GM12878 (cell line): ENCODE measurements around the gene SCNN1A. TPM values are rescaled to one million over a fixed set of nuclear protein-coding genes. Genes with fewer than 3 reads are reported as not detected.

Source experiments
- ATAC-seq: fragments of 200-7000 bp; cut with Tn5 transposase; 3 replicates; pipeline ENCODE4 v1.9.1; 2020; ENCODE audit warnings: mild to moderate bottlenecking, moderate library complexity
- BruUV-seq: library from RNA; stranded (reverse); fragments of 400-500 nt; replicated peaks from 2 replicates; lab custom pipeline; 2021; lab: Mats Ljungman, UMichigan
- CTCF ChIA-PET: fragments of 300-600 bp; sonication (Branson Sonifier 250); formaldehyde crosslinking; extraction: SDS; loops from one replicate; lab custom pipeline; 2021; ENCODE audit warnings: inconsistent platforms; lab: Yijun Ruan, JAX
- POLR2A ChIA-PET: fragments of 350-600 bp; formaldehyde crosslinking; extraction: SDS; loops from one replicate; lab custom pipeline; 2021; ENCODE audit warnings: inconsistent platforms; lab: Charles Lee
- RAD21 ChIA-PET: fragments of 300-600 bp; sonication (Branson Sonifier 250); formaldehyde crosslinking; loops from one replicate; lab custom pipeline; 2023; ENCODE audit warnings: antibody characterized with exemption; ENCODE audit not compliant: unreplicated experiment; lab: Charles Lee
- SMC1A ChIA-PET: fragments of 300-600 bp; sonication (Branson Sonifier 250); formaldehyde crosslinking; loops from one replicate; lab custom pipeline; 2023; ENCODE audit not compliant: unreplicated experiment, uncharacterized antibody; lab: Charles Lee
- DNase-seq: peaks from one replicate; pipeline ENCODE4 v3.0.0-alpha.2; 2011; ENCODE audit warnings: low read depth, low spot score
- FAIRE-seq: peaks from 3 replicates; lab custom pipeline; 2011; peaks lifted over from hg19 to GRCh38; lab: Jason Lieb, UNC
- H2AFZ ChIP-seq: 2 replicates; pipeline ENCODE4 v1.6.0; 2011; ENCODE audit warnings: low read depth, low read length, control low read depth; ENCODE audit not compliant: control insufficient read depth
- H3K27ac ChIP-seq: 2 replicates; pipeline ENCODE4 v1.5.1; 2011; ENCODE audit warnings: control low read depth; ENCODE audit not compliant: control insufficient read depth, insufficient read depth
- H3K27me3 ChIP-seq, 2 experiments: replicated peaks in 1 of 2; 2 replicates each; pipeline versions ENCODE4 v1.6.0 to v1.6.1; 2011; ENCODE audit warnings: low read length in 1 of 2; ENCODE audit not compliant: control insufficient read depth in 2 of 2, insufficient read depth in 2 of 2
- H3K36me3 ChIP-seq, 2 experiments: 2 replicates each; pipeline ENCODE4 v1.5.1; 2011; ENCODE audit warnings: low read length in 1 of 2; ENCODE audit not compliant: control insufficient read depth in 2 of 2, insufficient read depth in 2 of 2
- H3K4me1 ChIP-seq: 2 replicates; pipeline ENCODE4 v1.6.1; 2011; ENCODE audit warnings: mild to moderate bottlenecking, low read length, moderate library complexity, mixed read lengths; ENCODE audit not compliant: control insufficient read depth, insufficient read depth
- H3K4me2 ChIP-seq: 2 replicates; pipeline ENCODE4 v1.6.0; 2011; ENCODE audit warnings: control low read depth; ENCODE audit not compliant: control insufficient read depth, insufficient read depth
- H3K4me3 ChIP-seq: fragments of 200-600 bp; sonication (generic); 2 replicates; pipeline ENCODE4 v1.5.1; 2016
- H3K79me2 ChIP-seq: 2 replicates; pipeline ENCODE4 v1.6.0; 2011; ENCODE audit warnings: low read length; ENCODE audit not compliant: control insufficient read depth, insufficient read depth
- H3K9ac ChIP-seq: 2 replicates; pipeline ENCODE4 v1.8.0; 2011; ENCODE audit warnings: low read length, control low read depth, mixed read lengths; ENCODE audit not compliant: control insufficient read depth, insufficient read depth
- H3K9me3 ChIP-seq: replicated peaks from 3 replicates; pipeline ENCODE4 v1.5.1; 2011; ENCODE audit warnings: mild to moderate bottlenecking, low read length; ENCODE audit not compliant: control insufficient read depth, insufficient read depth
- H4K20me1 ChIP-seq: 2 replicates; pipeline ENCODE4 v1.6.0; 2011; ENCODE audit not compliant: control insufficient read depth, insufficient read depth
- JUNB ChIP-seq: IDR thresholded peaks from 2 replicates; pipeline ENCODE4 v1.6.1; 2016; ENCODE audit warnings: antibody characterized with exemption, mild to moderate bottlenecking
- PRDM15 ChIP-seq: fragments of 450-650 bp; formaldehyde crosslinking; IDR thresholded peaks from 2 replicates; pipeline ENCODE4 v1.4.0; 2020; ENCODE audit warnings: mild to moderate bottlenecking, moderate library complexity
- RAD51 ChIP-seq: fragments of 450-650 bp; IDR thresholded peaks from 2 replicates; pipeline ENCODE4 v1.6.1; 2016; ENCODE audit warnings: moderate library complexity, mild to moderate bottlenecking, inconsistent platforms
- STAT3 ChIP-seq: IDR thresholded peaks from 2 replicates; pipeline ENCODE4 v1.6.1; 2011; ENCODE audit warnings: low read depth, low read length, improper control_type of control experiment
- SUZ12 ChIP-seq: fragments of 200-600 bp; sonication (generic); IDR thresholded peaks from one replicate; pipeline ENCODE4 v1.6.1; 2018; ENCODE audit warnings: antibody characterized with exemption, mild to moderate bottlenecking; ENCODE audit not compliant: unreplicated experiment
- ZNF622 ChIP-seq: fragments of 450-650 bp; IDR thresholded peaks from 2 replicates; pipeline ENCODE4 v1.6.1; 2017; ENCODE audit warnings: mild to moderate bottlenecking, inconsistent platforms
- WGBS: methylation state at CpG from one replicate; pipeline ENCODE4 v1.1.6; 2016; ENCODE audit warnings: low lambda C conversion rate; ENCODE audit not compliant: insufficient replicate concordance, insufficient coverage; ENCODE audit errors: missing lambda C conversion rate; 5-methylcytosine and 5-hydroxymethylcytosine counted together
- in situ Hi-C: fragments of 300-500 bp; cut with MboI; formaldehyde crosslinking; loops from 9 replicates; pipeline ENCODE4 v1.14.3; 2018; ENCODE audit warnings: mixed read lengths
- intact Hi-C: fragments of 100-400 bp; cut with micrococcal nuclease; formaldehyde crosslinking; loops from one replicate; pipeline ENCODE4 v1.14.2; 2022; ENCODE audit not compliant: unreplicated experiment
- polyA plus RNA-seq, 11 experiments: library from polyadenylated mRNA; depleted of rRNA in 4 of 11; unstranded in 6 of 11; stranded (reverse) in 5 of 11; fragments of >200 nt; fragmentation: Nextera tagmentation in 4 of 11; fragmentation: Illumina TruSeq in 1 of 11; extraction: Ambion mirVana in 4 of 11; extraction: Trizol in 1 of 11; gene quantifications; 1 replicate in 1 of 11; 2 replicates in 10 of 11; pipeline versions ENCODE4 v1.2.1 to v1.2.3, GENCODE V29; 2011 to 2016; ENCODE audit warnings: inconsistent platforms in 2 of 11, missing spikeins in 2 of 11, low read depth in 1 of 11
- total RNA-seq, 4 experiments: library from RNA; depleted of rRNA in 3 of 4; stranded (reverse); fragments of >200 nt in 3 of 4; fragmentation: Illumina TruSeq in 1 of 4; extraction: Trizol in 1 of 4; gene quantifications; 2 replicates each; pipeline versions ENCODE4 v1.2.1 to v1.2.3, GENCODE V29; 2013 to 2021

SCNN1A gene
- total and polyA plus RNA-seq, 10 of the 15 experiments (the other 5 are each of a cell fraction or from before 2014, with no cell fraction given), result 0.14 to 0.69 TPM; not detected in 8

GRCh38 chr12:6391013-6391412 lies 15.7 kb upstream of the SCNN1A start:
- Histone ChIP-seq H3K4me3 (no peak overlapping the region), H4K20me1 (no peaks in the 10 kb centered on the region), H3K4me1 (no peaks in the 10 kb centered on the region), H3K27me3 (no peaks in the 10 kb centered on the region; a peak in 3 of 4 replicates), H3K9ac (no peak overlapping the region), H2AFZ (no peak overlapping the region), H3K9me3 (no peaks in the 10 kb centered on the region), H3K36me3 (no peaks in the 10 kb centered on the region; a peak in 1 of 4 replicates), H3K27ac (no peak overlapping the region), H3K4me2 (no peak overlapping the region), H3K79me2 (no peaks in the 10 kb centered on the region)
- ATAC-seq (no peak), DNase-seq (no peak), FAIRE-seq (no peak)
- WGBS, result 62% methylated on average over 16 of the region's 17 CpGs
- SMC1A ChIA-PET, result no interaction called here
- in situ Hi-C loops (no loop called here), intact Hi-C loops (no loop called here)
- RAD21 ChIA-PET, result interaction anchor here (1.0 kb wide), 1 partner anchor 75 kb away, joined by 3 read pairs; no protein-coding TSS in a partner anchor
- no TSS peak for BruUV-seq
- POLR2A ChIA-PET, result no interaction called here
- CTCF ChIA-PET, result no interaction called here
- TF ChIP-seq RAD51, result no peak
- no peak for TF ChIP-seq PRDM15 (CRISPR knock-in tag)
- no peak for TF ChIP-seq STAT3
- no peak for TF ChIP-seq SUZ12
- TF ChIP-seq JUNB, result no peak
- TF ChIP-seq ZNF622, result no peak
- TF ChIP-seq, all 136 proteins: peak for 0
